GM21390 (cell line): ENCODE results near the gene ZNF14.
"Not testable (repeated sequence)": the region's sequence is repeated elsewhere in the genome, so short reads cannot be mapped to it uniquely, and the experiment has no call there.

Experiments used
- ATAC-seq: cut with Tn5 transposase; IDR thresholded peaks from one replicate; pipeline ENCODE4 v1.9.1; 2021; ENCODE audit not compliant: unreplicated experiment

Gene ZNF14

DNA sequence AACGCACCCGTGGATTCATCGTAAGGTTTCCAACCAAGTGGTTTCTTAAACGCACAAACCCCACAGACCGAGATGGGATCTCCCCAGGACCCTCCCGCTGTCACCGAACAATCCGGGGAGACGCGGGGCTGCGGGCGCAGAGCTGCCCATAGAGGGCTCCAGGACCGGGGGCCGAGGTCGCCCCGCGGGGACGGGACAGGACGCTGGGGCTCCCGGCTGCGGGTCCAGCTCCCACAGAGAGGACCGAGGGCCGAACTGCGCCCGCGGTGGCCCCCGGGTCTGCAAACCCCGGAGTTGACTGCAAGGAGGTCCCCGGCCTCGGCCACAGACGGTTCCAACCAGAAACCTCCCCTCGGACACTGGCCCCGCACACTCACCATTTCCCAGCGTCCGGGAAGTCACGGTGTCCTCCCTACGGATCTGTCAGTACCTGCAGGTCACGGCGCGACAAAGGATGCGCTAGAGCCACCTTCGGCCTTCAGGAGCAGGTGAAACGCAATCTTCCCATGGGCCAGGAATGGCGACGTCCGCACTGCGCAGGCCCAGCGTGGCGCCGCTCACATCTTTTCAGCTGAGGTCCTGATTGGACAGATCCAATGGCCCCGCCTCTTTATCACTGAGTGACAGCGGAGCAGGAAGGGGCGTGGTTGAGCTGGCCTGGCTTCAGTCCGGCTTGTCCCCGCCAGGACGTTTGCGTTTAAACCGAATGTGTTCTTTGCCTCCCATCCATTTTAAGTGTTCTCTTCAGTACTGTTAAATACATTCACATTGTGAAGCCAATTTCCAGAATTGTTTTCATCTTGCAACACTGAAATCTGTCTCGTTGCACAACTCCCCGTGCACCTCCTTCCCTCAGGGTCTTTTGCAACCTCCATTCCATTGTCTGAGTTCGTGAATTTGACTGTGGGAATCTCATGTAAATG, at the start of gene ZNF14:
Gene ZNF14, minus strand, starts transcription at position 534 of the 923 bp plus-strand sequence. Its CDS starts 154 bp downstream, at position 380.
- peak; percentile 99 for ATAC-seq

DNA sequence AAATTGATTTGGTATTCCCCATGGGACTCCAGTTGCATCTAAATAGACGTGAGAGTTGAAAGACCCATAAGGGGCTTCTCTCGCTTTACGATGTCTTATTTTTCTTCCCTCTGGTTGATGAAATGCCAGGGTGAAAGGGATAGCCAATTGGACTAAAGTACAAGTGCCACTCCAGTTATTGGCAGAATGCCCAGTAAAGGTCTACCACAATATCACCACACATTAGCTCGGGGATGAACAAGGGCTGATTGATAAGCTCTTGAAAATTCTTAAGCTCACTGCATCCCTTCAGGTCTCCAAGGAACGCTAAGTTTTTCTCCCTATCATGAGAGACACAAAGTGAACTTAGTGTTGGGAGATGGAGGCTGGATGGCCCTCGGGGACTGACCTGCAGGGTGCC, 48.9 kb upstream of the ZNF14 start:
- ATAC-seq, result not testable (repeated sequence)

DNA sequence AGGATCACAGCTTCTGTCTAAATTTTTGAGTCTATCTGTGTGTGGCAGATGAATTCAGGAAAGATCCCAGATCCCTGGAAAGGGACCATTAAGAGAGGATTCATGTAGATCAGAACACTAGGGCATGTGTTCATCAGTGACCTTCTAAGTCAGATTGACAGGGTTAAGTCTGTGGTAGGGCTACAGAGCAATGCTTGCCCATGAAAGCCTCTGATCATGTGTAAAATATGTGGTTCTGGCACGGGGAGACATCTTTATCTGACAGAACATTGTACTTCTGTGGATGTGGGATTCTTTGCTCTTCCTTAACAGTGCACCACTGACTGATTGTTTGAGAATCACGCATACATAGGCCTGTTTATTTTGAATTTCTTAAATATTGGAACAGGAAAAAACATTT, 45.8 kb upstream of the ZNF14 start:
- ATAC-seq, result no peak

DNA sequence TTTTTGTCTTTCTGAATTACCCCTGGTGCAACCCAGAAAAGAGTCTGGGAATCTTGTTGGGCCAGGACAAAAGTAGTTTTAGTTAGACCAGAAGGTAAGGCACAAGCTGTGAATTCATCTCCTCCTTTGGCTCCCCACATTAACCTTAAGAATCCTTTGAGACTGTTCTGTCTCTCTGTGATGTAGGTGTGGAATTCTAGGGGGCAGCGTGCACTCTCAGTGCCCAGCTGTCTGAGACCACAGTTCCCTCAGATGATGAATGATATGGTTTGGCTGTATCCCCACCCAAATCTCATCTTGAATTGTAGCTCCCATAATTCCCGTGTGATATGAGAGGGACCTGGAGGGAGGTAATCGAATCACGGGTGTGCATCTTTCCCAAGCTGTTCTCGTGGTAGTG, 44.8 kb upstream of the ZNF14 start:
- ATAC-seq, result no peak

DNA sequence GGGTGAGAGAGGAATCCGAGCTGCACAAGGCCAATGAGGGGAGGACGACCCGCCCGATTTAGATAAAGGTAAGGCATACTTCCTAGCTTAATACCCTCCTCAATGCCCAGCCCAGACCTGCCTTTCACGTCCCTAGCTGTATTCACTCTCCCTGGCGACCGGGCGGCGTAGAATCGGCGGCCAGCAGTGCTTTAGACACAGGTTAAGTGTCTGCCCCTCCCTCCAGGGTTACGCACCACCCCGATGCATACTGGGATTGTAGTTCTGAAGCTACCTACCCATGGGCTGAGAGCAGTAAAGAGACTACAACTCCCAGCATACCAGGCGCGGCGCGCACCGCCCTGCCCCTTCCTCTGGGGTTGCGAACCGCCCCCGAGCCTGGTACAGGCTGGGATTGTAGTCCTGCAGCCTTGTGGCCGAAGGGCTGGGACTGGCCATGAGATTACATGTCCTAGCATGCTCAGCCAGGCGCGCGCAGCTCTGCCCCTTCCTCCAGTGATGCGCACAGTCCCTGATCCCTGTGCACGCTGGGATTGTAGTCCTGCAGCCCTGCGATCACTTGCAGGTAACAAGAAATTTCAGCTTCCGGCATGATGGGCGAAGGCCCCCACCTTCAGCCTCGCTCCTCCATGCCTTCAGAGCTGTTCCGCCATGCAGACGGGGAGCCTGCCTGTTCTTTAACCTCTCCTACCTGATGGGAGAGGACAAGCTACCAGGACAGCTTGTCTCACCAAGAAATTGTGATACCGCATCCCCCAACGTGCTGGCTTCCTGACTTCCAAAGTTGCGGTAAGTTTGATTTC, 43.5 kb upstream of the ZNF14 start:
- ATAC-seq, result peak; percentile 98

- ATAC-seq, result no peak
These were observed 42.9 kb upstream of the ZNF14 start for GRCh38 chr19:19775891-19776205.

- ATAC-seq, result no peak
These were observed 41.6 kb upstream of the ZNF14 start for GRCh38 chr19:19774354-19775033.

- ATAC-seq, result not testable (repeated sequence)
These were observed 39.1 kb upstream of the ZNF14 start for GRCh38 chr19:19771963-19772362.

- ATAC-seq, result not testable (repeated sequence)
These were observed 37.1 kb upstream of the ZNF14 start for GRCh38 chr19:19769971-19770370.

DNA sequence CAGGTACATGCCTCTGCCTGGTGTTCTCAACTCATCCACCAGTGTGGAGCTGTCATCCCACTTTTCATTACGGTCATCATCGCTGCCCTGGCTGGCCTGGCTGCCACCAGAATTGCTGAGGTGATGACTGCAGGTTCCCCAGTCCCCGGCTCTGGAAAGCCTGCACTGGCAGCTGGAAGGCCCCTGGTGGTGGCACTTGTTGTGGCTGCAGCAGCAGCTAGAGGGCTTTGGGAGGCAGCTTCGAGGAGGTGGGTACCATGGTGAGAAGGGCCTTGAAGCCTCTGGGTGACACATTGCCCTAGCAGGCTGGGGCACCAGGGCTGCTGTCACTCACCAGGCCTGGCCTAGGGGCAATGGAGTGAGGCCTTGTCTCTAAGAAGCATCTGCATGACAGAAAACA, 25.3 kb upstream of the ZNF14 start:
- ATAC-seq, result no peak

GRCh38 chr19:19752760-19753403, 20.0 kb upstream of the ZNF14 start:
- ATAC-seq, result no peak

DNA sequence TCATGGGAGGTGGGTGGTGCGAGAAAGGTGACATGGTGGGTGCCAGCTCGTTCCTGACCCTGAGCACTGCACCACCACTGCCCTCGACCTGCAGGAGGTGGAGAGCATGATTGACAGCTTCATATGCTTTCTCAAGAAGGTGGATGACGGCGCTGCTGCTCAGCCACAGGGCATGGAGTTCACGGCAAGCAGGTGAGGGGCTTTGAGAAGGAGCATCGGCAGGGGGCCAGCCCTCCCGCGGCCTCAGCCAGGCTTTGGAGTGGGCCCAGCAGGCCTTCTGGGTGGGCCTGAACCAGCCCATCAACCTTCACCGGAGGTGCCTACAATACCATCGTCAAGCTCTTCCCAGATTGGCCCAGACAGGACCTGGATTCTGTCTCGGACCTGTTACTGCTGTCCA, 18.9 kb upstream of the ZNF14 start:
- ATAC-seq, result no peak

DNA sequence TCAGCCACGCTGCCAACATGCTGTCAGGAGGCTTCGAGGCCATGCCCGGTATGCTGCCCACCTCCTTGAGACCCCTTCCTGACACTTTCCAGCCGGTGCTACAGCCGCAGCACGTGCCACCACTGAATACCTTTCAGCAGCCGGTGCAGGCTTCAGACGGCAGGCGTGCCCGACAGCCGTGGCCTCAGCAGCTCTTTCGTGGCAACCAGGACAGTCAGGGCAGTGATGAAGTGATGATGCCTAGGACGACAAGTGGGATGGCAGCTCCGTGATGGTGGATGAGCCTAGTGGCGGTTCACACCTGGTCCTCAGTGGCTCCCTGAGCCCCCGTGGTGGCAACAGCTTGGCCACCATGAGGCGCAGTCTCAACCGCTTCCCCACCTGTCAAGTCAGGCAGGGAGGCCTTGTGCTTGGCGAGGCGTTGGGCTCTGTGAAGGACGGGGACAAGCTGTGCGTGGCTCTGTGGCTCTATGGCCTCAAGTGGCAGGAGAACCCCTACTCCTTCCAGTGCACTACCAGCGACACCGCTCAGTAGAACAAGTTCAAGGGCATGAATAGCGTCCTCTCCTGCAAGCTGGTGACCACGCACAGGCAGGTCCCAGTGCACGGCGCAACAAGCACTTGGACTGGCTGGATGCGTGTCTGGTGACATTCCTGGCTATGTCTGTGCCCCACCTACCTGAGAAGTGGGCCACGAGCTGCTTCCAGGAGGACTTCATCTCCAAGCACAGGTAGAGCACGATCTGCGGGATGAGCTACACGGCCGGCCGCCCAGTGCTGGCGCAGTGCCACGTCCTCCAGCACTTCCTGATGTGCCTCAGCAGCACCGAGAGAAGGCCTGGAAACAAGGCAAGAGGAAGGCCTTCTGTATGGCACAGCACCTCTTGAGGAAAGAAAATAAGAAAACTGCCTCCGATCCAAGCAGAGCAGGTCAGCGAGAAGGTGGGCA, 18.2 kb upstream of the ZNF14 start:
- no peak for ATAC-seq

GRCh38 chr19:19749908-19750841, 17.3 kb upstream of the ZNF14 start:
- no peak for ATAC-seq

- no peak for ATAC-seq
These were observed 16.4 kb upstream of the ZNF14 start for GRCh38 chr19:19749117-19749907.

DNA sequence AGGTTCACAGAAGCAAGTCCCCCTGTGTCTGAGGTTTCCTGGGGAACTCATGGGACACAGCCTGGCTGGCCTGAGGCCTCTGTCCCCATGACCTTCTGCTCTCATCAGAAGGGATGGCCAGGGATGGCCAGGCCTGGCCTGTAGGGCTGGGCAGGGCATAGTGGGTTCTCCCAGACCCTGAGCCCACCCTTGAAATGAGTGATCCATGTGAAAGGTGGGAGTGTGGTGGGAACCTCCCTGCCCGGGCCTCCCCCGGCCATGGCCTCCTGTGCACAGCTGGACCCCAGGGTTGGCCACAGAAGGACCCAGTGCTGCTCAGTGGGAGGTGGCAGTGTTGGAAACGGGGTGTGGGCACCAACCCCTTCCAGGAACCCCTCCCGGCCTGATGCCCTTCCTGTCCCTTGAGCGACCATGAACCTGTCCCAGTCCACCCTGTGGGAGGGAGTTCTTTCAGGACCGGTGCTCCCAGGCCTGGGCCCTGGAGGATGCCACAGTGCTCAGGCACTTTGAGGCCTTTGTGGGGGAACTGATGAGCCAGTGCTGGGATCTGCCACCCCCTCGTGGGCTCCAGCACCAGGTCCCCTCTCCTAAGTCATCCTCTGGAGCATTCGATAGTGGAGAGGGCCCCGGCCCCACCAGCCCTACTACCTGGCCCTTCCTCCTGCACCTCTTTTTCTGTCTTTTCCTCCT, 15.5 kb upstream of the ZNF14 start:
- ATAC-seq, result no peak
